NCI-H1105 treated with DMSO at 0.1 percent for 48 hours (cell line): ENCODE measurements around the gene FYB1.

Experiments
- DNase-seq: peaks from one replicate; lab custom pipeline; 2025; lab: John Stamatoyannopoulos, UW

Gene FYB1

DNA sequence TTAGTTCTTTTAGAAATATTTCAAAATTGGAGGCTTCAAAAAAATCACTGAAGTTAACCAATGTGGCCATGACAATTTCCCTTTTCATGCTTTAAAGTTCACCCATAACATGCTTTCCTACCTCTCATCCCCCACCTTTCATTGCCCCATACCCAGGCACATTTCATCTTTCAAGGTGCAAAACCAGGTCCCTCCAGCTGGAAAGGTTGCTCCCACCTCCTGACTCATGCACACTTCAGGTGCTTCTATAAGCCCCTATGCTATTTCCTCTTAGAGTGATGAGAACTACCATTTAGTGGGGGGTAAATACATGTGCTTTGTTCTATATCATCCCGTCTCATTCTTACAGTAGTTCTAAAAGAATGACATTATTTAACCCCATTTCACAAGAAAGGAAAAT, 15.4 kb downstream of the FYB1 start:
- DNase-seq: no peak

DNA sequence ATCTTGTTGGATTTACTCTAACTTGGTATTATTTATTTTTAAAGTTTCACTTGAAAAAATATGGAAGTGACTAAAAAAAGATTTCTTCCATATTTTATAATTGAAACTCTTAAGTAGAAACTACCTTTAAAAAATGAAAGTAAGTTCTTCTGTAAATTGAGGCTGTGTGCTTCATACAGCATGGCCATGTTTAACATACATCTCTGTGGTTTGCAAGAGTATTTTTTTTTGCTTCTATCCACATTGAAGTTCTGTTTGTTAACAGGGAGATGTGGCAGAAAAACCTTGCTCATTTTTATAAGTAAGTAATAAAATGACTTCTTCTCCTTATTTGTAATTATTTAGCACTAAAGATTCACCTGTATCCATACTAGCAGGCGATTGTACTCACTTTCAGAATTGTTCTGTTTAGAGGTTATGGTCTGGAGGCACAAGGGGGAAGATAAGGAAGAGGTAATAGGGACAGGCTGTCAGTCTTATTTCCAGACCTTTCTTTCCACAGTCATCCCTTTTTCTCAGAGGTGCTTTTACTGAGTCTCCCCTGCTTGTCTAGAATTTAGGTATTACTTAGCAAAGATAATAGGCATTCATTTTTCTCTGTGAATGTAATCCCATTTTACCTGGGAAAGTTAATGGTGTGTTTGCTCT, 16.0 kb downstream of the FYB1 start:
- no peak for DNase-seq

DNA sequence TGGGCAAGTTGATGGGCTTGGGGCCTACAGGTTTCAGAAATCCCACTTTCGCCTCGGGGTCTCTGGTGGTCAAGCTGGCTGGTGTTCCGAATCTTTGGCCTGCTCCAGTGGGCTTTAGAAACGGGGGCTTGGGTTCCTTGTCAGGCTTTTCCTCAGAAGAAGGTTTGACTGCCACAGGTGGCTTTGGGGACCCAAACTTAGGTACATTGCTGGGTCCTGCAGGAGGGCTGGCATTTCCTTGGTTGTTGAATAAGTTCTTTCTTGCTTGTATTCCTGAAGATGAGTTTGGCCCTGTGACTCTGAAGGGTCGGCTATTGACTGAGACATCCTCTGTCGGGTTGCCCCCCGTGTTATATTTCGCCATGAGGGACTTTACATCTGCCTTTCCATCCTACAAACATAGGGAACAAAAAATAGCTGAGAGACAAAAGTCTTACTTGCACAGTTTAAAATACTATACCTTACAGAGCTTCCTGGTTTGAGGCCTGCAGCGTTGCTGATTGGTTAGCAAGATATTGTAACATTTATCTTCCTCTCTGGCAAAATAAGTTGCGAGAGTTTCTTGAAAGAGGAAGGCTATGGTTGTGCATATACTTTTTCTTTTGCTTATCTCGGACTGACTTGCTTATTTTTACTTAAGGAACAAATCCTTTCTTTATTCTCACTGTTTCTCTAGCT, 16.6 kb downstream of the FYB1 start:
- no peak for DNase-seq

DNA sequence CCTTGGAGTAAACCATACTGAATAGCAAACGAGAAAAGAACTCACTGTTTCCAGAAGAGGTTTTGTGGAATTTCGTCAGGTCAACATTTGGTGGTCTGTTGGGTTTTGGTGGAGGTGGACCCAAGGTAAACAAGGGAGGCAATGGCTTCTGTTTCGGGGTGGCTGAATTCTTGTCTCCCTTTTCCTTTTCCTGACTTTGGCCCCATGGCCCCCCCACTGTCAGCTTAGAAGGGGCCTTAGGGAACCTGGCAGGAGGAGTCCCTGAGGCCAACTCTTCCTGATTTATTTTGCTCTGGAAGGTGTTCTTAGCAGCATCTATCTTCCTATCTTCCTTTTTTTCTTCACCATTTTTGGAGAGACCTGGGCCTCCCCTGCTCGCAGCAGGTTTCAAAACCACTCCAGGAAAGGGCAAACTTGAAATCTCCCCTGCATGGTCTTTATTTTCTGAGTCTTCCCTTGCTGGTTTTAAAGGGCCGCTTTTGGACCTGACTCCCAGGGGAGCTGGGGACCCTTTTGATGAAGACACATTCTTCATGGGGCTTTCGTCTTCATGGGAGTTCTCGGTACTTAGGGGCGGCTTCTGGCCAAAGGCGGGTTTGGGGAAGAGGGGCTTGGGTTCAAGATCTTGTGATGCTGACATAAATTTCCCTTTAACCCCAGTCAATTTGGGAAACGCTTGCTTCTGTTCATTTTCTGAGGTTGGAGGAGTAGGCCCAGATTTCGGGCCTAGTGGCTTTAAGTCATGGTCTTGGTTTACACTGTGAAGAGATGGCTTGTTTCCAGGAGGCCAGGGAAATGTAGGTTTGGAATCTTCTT, 17.4 kb downstream of the FYB1 start:
- DNase-seq: no peak

DNA sequence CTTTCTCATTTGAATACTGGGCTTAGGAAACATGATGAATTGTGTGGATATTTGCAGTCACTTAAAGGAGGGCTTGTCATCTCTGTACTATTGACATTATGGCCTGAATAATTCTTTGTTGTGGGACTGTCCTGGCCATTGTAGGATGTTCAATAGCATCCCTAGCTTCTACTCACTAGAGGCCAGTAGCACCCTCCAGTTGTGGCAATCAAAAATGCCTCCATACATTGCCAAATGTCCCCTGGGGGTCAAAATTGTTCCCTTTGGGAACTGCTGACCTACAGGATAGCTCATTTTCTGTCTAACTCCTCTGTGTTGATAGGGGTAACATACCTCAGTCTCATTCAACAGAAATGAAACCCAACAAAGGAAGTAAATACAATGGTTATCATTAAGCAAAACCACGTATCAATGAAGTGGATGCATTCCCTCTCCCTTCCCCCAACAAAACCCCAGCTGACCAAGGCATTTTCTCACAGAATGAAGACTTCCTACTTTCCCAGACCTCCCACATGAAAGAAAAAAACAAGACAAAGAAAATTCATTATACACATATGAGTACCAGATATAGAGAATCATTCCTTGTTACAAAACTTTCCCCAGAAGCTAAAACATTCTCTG, 18.1 kb downstream of the FYB1 start:
- DNase-seq: no peak

DNA sequence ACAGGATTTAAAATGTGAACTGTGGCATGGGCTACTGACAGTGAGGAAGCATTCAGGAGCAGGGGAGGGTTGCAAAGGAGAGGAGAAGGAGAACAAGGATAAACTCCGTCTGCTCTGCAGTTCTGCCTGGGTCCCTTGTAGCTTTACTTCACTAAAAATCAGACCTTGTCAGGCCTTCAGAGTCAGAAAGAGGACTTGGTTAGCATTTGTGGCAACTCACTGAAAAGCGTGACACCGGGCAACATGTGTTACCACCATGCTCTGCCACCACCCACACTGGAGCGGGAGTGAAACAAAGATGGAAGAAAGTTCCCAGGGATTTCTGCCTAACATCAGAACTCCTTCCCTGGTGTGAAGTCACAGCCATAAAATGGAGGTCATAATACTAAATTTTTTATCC, 19.3 kb downstream of the FYB1 start:
- no peak for DNase-seq

DNA sequence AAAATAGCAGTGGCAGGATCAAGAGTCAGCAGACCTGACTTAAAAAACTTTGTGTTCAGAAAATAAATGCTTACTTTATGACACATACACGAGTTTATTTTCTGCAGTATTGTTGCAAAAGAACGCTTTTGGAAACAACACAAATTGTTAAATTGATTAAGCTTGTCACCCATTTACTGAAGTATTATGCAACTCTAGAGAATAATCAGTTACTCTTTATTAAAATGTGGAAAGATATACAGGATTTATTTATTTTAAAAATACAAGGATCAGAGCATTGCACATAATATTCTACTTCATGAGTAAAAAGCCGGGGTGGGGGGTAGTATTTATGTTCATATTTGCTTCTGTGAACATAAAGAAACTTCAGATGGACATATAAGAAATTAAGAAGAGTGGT, 20.0 kb downstream of the FYB1 start:
- no peak for DNase-seq

DNA sequence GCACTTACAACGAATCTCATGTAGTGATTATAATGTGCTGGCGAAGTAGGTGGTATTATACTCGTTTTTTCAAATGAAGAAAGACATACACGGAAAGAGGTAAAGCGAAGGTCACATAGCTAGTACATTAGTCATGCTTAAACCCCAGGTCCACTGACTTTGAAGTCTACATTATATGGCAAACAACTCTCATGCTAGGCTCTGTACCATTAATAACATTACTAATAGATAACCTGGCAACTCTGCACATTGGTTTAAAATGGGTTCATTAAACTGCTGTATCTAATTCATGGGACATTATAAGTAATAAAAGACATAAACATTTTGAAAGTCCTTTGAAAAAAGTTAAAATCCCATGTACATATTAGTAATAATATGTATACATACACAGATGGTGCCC, 21.2 kb downstream of the FYB1 start:
- DNase-seq: no peak

DNA sequence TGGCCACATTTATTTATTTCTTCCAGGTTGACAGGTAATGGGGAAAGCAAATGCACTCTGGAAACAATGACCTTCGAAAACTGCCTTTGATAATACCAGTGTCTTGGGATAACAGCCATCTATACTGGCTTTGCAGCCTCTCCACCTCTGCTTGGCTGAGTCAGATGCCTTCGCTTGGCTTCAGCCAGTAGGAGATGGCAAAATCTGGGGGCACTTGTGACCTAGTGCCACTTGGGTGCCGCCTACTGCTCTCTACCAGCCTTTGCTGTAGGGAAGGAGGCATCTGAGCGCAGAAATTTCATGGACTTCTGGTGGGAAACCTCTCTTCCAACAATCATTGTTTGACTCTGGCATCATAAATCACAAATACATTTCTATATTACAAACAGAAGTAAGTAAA, 21.8 kb downstream of the FYB1 start:
- no peak for DNase-seq

DNA sequence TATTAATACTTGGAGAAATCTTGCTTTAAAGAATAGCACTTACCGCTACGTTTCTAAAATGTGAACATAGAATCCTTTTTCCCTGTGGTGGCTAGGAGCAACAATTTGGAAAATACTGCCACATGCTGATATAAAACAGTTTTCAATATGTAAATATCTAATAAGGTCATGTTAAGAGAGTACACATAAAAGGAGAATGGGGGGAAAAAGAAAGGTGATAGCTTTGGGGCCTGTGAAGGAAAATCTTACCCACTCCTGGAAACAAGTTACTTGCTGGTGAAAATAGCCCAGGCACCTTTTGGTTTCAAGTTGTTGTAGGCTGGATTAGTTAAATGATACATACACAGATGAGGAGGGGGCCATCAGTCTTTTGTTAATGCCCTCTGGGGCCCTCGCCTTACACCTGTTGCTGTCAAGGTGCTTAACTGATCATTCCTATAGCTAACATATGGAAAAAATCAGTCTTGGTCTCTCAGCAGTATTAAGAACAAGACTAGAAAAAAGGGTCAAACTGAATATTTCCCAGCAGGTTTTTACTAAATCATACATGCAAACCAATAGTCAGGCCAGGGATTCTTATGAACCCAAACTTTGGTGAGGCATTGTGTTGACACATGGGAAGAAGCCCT, 24.1 kb downstream of the FYB1 start:
- DNase-seq: no peak

DNA sequence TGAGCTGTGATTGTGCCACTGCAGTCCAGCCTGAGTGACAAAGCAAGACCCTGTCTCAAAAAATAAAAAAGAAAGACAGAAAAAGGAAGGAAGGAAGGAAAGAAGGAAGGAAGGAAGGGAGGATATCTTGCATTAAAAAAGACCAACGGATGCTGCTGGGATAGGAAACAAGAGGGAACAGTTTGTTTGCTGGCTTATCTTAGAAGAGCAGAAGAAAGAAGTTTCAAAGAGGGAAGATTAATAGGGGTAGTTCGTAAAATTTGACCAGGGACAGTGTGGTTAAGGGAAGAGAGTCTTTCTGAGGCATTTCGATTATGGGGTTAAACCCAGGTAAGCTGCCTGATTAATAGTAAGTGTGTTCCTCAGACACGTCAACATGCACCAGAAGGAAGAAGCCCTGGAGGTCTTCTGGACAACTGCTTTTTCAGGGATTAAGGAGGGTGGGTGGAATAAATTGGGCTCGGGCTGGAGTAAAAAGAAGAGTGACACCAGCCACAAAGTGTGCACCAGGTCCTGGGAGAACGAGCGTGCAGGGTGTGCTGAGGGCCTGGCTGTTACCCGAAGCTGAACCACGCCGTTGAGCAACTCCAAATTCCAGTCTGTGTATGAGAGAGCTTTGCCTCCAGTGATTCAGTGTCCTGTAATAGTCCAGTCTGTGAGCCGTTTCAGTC, 24.8 kb downstream of the FYB1 start:
- DNase-seq: no peak

DNA sequence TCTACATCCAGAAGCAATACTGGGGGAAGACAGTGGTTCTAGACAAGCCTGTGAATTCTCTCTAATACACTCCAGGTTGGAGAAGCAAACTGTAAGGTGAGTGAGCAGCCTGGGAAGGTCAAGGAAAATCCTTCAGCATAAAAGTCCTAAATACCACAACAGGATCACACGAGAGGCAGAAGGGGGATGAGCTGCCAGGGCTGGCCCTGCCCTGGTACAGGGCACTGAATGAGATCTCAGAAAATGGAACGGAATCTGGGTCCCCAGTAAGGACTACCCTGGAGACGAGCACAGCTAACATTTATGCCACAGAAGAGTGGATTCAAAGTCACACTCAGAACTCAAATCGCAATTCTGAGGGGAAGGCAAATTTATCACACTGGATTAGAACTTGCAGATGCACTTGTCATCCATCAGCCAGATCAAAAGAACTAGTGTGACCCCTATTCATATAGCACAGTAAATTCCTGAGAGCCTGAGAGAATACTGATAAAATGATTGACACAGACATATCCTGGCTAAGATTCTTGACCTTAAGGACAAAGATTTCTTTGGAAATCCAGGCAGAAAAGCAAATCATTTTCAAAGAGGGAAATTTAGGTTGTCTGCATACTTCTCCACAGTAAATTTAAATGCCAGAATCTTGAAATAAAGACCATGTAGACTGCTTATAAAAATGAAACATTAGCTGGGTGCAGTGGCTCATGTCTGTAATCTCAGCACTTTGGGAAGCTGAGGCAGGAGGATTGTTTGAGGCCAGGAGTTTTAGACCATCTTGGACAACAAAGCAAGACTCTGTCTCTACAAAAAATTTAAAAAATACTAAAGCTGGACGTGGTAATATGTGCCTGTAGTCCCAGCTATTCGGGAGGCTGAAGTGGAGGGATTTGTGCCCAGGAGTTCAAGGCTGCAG, 25.6 kb downstream of the FYB1 start:
- no peak for DNase-seq

DNA sequence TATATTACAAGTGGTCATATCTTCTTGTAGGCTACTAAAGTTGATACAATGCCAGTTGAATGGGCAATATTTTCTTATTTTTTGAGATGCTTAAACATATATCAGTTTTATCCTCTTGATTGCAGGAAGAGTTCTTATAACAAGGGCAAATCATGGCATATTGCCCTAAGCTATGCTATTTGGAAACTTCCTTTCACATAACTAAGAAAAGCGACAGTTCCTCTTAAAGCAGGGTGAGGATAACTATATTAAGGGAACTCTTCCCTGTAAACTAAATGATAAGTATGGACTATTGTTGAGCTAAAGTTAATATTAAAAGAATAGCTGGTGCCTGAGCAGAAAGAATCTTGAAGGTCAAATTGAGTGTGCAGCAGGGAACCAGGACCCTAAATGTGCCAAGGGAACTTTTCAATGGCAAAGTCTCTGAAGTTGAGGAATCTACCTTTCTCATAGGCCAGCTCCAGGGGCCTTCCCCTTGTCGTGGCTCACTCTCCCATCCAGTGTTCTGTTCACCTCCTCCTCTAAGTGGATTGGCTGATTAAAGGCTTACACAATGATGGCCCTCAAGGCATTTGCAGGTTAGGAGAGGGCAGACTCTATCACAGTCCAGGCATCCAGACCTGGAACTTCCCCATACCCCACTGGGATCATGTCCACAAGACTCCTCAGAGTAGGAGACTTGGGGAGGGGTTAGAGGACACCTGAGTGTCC, 26.8 kb downstream of the FYB1 start:
- DNase-seq: no peak

DNA sequence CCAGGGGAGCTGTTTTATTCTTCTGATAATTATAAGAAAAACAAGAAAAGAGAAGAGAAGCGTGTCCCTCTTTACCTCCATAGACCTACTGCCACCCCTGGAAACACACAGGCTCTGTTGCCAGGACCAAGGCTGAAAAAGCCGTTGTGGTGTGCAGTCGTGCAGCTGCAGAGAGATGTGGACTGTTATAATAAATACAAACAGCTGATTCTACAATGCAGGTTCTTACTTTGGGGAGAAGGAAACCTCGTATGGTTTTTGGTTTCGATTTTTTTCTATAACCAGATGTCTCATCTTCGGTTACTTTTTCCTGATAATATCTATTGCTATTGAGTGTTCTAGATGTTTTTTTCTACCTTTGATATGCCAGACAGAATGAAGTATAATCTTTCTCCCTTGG, 28.1 kb downstream of the FYB1 start:
- DNase-seq: no peak

DNA sequence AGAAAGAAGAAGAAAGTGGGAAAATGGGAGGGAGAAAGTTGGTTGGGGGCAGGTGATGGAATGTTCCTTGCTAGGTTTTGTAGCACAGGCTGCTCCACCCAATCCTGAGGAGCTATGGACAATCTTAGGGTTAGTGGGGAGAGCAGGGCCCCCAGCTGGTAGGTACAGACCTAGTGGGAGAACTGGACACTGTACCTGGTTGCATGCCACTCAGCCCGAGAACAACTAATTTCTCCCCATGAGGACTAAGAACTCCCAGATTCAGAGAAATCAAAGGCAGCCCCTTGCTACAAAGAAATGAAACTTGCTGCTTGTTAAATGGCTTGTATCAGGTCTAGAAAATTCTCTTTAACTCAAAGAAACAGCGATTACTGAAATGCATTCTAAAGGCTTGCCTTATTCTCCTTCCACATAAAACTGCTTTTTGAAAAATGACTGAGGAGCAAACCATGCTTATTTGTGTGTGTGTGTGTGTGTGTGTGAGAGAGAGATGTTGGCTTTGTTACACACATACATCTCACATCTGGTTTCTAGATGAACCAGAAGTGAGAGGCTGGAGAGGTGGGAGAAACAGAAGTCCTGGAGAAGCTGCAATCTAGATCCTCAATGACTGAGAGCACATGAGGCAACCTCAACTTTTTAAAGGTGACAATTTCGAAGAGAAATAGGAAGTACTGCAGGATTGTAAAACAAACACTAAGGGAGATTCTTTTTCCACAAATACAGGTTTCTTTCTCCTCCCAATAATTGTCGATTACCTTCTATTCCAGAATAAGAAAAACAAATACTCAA, 28.9 kb downstream of the FYB1 start:
- DNase-seq: no peak

DNA sequence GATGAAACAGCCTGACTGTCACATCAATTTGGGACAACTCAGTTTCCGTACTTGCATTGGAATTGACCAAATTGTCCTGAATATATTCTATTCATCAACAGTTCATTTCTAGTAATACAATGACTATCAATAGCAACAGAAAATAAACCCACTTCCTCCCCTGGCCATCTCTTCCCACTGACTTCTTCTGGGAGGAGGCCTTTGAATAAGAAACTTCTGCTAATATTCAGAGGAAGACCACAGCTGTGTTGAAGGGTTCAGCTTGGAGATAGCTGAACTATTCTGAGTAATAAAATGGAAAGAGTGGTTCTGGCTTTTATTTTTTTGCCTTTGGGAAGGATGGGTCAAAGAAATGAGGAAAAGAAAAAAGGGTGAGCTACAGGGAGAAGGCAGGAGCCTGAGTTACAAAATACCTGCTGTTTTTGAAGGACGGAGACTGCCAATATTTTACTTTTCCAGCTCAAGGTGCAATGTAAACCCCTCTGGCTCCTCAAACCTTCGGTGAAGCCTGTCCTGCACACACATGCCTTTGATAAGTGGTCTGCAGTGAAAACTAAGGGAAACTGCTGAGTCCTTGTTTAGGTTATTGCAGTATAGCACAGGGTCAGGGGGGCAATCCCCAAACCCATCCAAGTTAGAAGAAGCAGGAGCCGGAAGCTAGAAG, 29.9 kb downstream of the FYB1 start:
- DNase-seq: no peak

DNA sequence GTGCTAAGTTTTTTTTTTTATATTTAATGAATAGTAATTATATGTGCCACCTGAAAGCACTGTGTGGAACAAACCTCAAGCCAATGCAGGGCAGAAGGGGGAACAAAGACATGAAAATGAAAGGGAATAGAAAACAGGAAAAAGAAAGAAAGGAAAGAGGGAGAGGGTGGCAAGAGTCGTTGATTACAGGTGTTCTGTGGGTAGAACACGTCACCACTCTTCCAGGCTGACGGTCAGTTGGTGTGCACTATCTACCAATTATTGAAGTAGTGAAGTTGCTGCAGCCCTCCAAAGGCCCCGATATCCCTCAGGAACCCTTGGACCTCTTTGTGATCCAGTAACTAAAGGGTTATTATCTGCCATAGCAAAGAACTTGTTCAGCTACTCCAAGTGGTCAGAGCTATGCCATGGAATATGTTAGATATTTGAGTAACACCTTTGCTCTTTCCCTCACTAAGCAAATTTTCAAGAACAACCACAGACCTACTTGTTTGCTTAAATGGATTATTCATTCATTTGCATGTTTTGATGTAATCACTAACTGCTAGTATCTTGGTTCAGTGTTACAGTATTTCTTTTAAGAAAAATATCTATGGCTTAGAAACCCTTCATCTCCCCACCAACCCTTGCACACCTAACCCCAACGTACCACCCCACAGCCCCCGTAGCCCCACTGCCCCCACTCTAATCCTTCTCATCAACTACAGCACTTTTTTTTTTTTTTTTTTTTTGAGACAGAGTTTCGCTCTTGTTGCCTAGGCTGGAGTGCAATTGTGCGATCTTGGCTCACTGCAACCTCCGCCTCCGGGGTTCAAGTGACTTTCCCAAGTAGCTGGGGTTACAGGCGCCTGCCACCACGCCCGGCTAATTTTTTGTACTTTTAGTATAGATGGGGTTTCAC, 31.3 kb downstream of the FYB1 start:
- DNase-seq: no peak
